Measurements from ENCODE around the gene SLC9A8. TPM values are rescaled to one million over a fixed set of nuclear protein-coding genes. Genes with fewer than 3 reads are reported as not detected.
"Not testable (repeated sequence)": the region's sequence is repeated elsewhere in the genome, so short reads cannot be mapped to it uniquely, and the experiment has no call there.

SLC9A8 gene
- total and polyA plus RNA-seq, 7 donors = 6.1 to 19.4 (median 10.6) TPM

DNA sequence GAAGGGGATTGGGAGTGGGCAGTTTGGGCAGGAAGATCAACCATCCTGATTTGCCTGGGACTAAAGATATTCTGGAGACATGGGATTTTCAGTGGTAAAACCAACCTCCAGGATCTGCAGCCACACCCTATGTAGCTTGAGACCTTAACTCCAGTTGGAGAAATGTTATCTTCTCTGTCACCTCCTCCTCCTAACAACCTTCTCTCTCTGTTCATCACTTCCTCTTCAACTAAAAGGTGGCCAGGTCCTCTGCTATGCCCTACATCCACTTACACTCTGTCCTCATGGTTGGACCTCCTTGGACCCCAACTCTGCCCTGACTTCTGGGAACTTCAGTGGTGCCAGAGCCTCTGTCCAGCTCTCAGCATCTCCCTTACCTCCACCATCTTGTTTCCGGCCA, 42.0 kb upstream of the SLC9A8 start:
- intact Hi-C loops (cut with DNase I) = loop anchor here in 1 of 2 donors (5.0 kb wide), 1 partner anchor 153 kb away; no protein-coding TSS in a partner anchor
- WGBS, 3 donors = 92 to 100% (median 96%) methylated on average over 1 of the region's 1 CpG
- Histone ChIP-seq H3K36me3 (ENCODE audit: insufficient read depth in 1 of 2, low read depth in 1 of 2) (no peaks in the 10 kb centered on the region), H3K27ac (no peak overlapping the region), H3K9me3 (no peaks in the 10 kb centered on the region), H3K4me1 (peaks cover 50% of the 10 kb centered on the region), H3K27me3 (ENCODE audit: insufficient read depth in 3 of 3, low read length in 2 of 3) (no peaks in the 10 kb centered on the region), H3K4me3 (no peak overlapping the region)
- TF ChIP-seq, protein P1, sequence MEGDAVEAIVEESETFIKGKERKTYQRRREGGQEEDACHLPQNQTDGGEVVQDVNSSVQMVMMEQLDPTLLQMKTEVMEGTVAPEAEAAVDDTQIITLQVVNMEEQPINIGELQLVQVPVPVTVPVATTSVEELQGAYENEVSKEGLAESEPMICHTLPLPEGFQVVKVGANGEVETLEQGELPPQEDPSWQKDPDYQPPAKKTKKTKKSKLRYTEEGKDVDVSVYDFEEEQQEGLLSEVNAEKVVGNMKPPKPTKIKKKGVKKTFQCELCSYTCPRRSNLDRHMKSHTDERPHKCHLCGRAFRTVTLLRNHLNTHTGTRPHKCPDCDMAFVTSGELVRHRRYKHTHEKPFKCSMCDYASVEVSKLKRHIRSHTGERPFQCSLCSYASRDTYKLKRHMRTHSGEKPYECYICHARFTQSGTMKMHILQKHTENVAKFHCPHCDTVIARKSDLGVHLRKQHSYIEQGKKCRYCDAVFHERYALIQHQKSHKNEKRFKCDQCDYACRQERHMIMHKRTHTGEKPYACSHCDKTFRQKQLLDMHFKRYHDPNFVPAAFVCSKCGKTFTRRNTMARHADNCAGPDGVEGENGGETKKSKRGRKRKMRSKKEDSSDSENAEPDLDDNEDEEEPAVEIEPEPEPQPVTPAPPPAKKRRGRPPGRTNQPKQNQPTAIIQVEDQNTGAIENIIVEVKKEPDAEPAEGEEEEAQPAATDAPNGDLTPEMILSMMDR (IDR thresholded peaks at IDR 0.05) = no peak
- DNase-seq (no peak), ATAC-seq (no peak)

DNA sequence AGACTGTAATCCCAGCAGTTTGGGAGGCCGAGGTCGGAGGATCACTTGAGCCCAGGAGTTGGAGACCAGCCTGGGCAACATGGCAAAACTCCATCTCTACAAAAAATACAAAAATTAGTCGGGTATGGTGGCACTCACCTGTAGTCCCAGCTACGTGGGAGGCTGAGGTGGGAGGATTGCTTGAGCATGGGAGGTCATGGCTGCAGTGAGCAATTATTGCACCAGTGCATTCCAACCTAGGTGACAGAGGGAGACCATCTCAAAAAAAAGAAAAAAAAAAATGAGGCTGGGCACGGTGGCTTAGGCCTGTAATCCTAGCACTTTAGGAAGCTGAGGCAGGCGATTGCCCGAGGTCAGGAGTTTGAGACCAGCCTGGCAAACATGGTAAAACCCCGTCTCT, 38.4 kb upstream of the SLC9A8 start:
- peak overlapping the region; percentile 89 for H3K27ac ChIP-seq
- not testable (repeated sequence) for DNase-seq; H3K36me3 ChIP-seq (ENCODE audit: insufficient read depth in 1 of 2, low read depth in 1 of 2); H3K9me3 ChIP-seq; H3K27me3 ChIP-seq (ENCODE audit: insufficient read depth in 3 of 3, low read length in 2 of 3); ATAC-seq; H3K4me3 ChIP-seq
- H3K4me1 ChIP-seq = peaks cover 38% of the 10 kb centered on the region
- intact Hi-C loops (cut with DNase I) = loop anchor here in 1 of 2 donors (5.0 kb wide), 1 partner anchor 157 kb away; no protein-coding TSS in a partner anchor
- 79 to 94% (median 83%) methylated on average over 8 of the region's 8 CpGs for WGBS, 3 donors

DNA sequence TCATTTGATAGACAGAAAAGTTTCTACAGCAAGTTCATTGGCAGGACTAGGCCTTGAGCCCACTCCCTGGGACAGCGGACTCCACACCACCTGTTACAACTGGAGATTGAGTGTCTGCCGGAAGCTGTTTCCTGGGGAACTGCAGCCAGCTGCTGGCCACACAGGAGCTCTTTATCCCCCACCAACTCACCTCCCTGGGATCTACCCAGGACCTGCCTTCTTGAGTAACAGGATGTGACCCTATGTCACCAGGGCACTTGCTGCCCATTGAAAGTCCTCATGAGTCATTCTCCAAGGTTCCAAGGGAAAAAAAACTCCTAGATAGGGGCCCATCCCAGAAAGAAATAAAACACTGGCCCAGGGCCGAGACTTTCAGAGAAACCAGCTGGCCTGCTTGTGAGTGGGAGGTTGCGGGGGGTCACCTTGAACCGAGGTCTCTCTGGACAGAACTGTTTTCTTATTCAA, 37.4 kb upstream of the SLC9A8 start:
- WGBS, 3 donors = 12 to 24% (median 20%) methylated on average over 5 of the region's 5 CpGs

DNA sequence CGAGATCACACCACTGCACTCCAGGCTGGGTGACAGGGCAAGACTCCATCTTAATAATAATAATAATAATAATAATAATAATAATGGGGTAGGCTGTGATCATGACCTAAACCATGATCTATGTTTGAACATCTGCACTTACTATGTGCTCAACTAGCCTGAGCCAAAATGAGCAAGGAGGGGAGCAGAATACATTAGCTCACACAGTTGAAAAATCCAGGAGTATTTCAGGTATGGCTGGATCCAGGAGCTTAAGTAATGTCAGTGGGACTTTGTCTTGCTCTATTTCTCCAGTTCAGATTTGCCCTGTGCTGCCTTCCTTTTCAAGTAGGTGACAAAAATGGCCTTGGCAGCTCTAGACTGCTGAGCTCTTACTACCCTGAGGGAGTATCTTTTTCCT, 32.7 kb upstream of the SLC9A8 start:
- intact Hi-C loops (cut with DNase I) = loop anchor here (5.0 kb wide), 1 partner anchor 32 kb away; the partner anchor contains the start of gene SLC9A8 (in 2 of the 2)
- H3K4me3 ChIP-seq = no peak overlapping the region
- DNase-seq (no peak), ATAC-seq (no peak)
- no peaks in the 10 kb centered on the region for H3K36me3 ChIP-seq (ENCODE audit: insufficient read depth in 1 of 2, low read depth in 1 of 2)
- peaks cover 12% of the 10 kb centered on the region for H3K4me1 ChIP-seq
- no peaks in the 10 kb centered on the region for H3K27me3 ChIP-seq (ENCODE audit: insufficient read depth in 3 of 3, low read length in 2 of 3)
- WGBS, 3 donors = 93 to 97% (median 93%) methylated on average over 1 of the region's 1 CpG
- no peak overlapping the region for H3K27ac ChIP-seq
- no peaks in the 10 kb centered on the region for H3K9me3 ChIP-seq
- TF ChIP-seq, protein P1 (IDR thresholded peaks at IDR 0.05) = no peak

More for the DNA sequence above, 37.4 kb upstream of the SLC9A8 start:
- Histone ChIP-seq H3K4me3 (no peak overlapping the region), H3K27me3 (ENCODE audit: insufficient read depth in 3 of 3, low read length in 2 of 3) (no peaks in the 10 kb centered on the region), H3K4me1 (peaks cover 29% of the 10 kb centered on the region), H3K27ac (peak overlapping the region; percentile 89), H3K9me3 (no peaks in the 10 kb centered on the region), H3K36me3 (ENCODE audit: insufficient read depth in 1 of 2, low read depth in 1 of 2) (no peaks in the 10 kb centered on the region)
- ATAC-seq (peak; percentile 88 to 91 (median 90)), DNase-seq (peak; percentile 77 to 86)
- TF ChIP-seq, protein P1 (IDR thresholded peaks at IDR 0.05) = no peak
- intact Hi-C loops (cut with DNase I) = loop anchor here (5.0 kb wide), 1 partner anchor 37 kb away; the partner anchor contains the start of gene SLC9A8 (in 2 of the 2)

DNA sequence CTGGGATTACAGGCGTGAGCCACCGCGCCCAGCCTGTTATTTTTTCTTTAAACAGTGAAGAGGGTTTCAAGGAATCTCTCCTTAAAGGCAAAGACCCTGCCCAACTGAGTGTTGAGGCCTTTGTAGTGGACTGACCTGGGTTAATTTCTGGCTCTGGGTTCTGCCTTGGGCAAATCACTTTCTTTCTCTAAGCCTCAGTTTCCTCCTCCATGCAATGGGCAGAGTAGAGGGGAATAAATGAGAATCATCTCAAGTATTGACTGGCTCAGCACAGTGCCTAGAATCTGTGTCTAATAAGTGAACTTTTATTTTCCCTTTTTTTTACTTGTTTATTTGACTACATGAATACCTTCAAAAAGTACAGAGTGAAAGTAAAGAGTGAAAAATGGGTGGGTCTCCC, 31.0 kb upstream of the SLC9A8 start:
- Histone ChIP-seq H3K9me3 (no peaks in the 10 kb centered on the region), H3K4me3 (no peak overlapping the region), H3K27ac (no peak overlapping the region), H3K27me3 (ENCODE audit: insufficient read depth in 3 of 3, low read length in 2 of 3) (no peaks in the 10 kb centered on the region), H3K4me1 (no peaks in the 10 kb centered on the region), H3K36me3 (ENCODE audit: insufficient read depth in 1 of 2, low read depth in 1 of 2) (no peaks in the 10 kb centered on the region)
- ATAC-seq (no peak), DNase-seq (no peak)
- TF ChIP-seq, protein P1 (IDR thresholded peaks at IDR 0.05) = no peak
- intact Hi-C loops (cut with DNase I) = no loop called here
- WGBS, 3 donors = 90 to 96% (median 93%) methylated on average over 3 of the region's 3 CpGs

DNA sequence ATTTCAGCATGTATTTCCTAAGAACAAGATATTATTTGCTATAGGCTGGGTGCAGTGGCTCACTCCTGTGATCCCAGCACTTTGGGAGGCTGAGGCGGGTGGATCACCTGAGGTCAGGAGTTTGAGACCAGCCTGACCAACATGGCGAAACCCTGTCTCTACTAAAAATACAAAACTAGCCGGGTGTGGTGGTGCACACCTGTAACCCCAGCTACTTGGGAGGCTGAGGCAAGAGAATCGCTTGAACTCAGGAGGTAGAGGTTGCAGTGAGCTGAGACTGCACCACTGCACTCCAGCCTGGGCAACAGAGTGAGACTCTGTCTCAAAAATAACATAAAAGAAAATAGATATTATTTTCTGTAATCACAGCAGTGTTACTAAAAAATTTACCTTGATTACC, 30.2 kb upstream of the SLC9A8 start:
- intact Hi-C loops (cut with DNase I) = not testable (repeated sequence)
- 98 to 100% (median 99%) methylated on average over 4 of the region's 4 CpGs for WGBS, 3 donors

DNA sequence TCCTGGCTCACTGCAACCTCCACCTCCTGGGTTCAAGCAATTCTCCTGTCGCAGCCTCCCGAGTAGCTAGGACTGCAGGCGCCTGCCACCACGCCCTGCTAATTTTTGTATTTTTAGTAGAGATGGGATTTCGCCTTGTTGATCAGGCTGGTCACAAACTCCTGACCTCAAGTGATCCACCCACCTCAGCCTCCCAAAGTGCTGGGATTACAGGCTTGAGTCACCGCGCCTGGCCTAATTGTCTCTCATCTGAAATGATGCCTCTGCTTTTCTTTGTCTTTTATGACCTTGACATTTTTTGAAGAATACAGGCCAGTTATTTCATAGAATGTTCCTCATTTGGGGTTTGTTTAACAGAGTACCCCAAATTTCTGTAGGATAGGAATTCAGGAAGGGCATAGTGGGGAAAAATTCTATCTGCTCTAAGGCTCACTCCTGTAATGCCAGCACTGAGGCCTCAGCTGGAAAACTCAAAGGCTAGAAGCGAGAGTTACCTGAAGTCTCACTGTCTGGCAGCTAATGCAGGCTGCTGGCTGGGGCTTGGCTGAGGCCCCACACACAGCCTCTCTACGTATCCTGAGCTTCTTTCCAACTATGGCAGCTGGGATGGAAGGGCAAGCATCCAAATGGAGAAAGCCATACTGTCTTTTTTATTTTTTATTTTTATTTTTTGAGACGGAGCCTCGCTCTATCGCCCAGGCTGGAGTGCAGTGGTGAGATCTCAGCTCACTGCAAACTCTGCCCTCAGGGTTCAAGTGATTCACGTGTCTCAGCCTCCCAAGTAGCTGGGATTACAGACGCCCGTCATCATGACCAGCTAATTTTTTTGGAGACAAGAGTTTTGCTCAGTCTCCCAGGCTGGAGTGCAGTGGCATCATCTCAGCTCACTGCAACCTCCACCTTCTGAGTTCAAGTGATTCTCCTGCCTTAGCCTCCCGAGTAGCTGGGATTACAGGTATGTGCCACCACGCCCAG, 29.3 kb upstream of the SLC9A8 start:
- intact Hi-C loops (cut with DNase I); H3K36me3 ChIP-seq (ENCODE audit: insufficient read depth in 1 of 2, low read depth in 1 of 2); H3K9me3 ChIP-seq: not testable (repeated sequence)

More for the DNA sequence above, 30.2 kb upstream of the SLC9A8 start:
- not testable (repeated sequence) for DNase-seq; ATAC-seq; H3K36me3 ChIP-seq (ENCODE audit: insufficient read depth in 1 of 2, low read depth in 1 of 2); H3K4me1 ChIP-seq; H3K9me3 ChIP-seq; H3K27ac ChIP-seq; H3K4me3 ChIP-seq; H3K27me3 ChIP-seq (ENCODE audit: insufficient read depth in 3 of 3, low read length in 2 of 3)

More for the DNA sequence above, 29.3 kb upstream of the SLC9A8 start:
- H3K27me3 ChIP-seq (ENCODE audit: insufficient read depth in 3 of 3, low read length in 2 of 3); DNase-seq; H3K27ac ChIP-seq; H3K4me1 ChIP-seq; H3K4me3 ChIP-seq: not testable (repeated sequence)
- WGBS, 3 donors = 73 to 77% (median 75%) methylated on average over 17 of the region's 17 CpGs
- ATAC-seq = peak in 1 of 4 donors; percentile 47
